ENCODE results near the gene USP16.
A peak's percentile ranks its signal among the peaks of the same experiment; 100 is the strongest.

Gene USP16

GRCh38 chr21:28992526-28993292 is 31.8 kb upstream of the USP16 start, which contains the start of gene LTN1:
Gene LTN1, minus strand, starts transcription at chr21:28992877. Its CDS starts 72 bp downstream, at chr21:28992805.
- CTCF ChIA-PET = no interaction called here
- TF ChIP-seq CTCF (conservative IDR thresholded peaks at IDR 0.05; ENCODE audit: low read depth) = no peak
- DNase-seq (ENCODE audit: low spot score) = peak; percentile 99
- POLR2A ChIA-PET (ENCODE audit: low non-redundant PET) = interaction anchor here (0.5 to 1.9 kb wide), 3 partner anchors 8 to 31 kb away, joined by 4 to 9 read pairs (median 5); no protein-coding TSS in a partner anchor
- H3K27ac ChIP-seq = peak within 1 kb of the TSS; percentile 90

GRCh38 chr21:28993293-28993629 is 31.2 kb upstream of the USP16 start:
- no peak for DNase-seq (ENCODE audit: low spot score)
- ChIA-PET CTCF (no interaction called here), POLR2A (ENCODE audit: low non-redundant PET) (interaction anchor here (0.5 to 1.9 kb wide), 3 partner anchors 8 to 31 kb away, joined by 4 to 9 read pairs (median 5); no protein-coding TSS in a partner anchor)
- H3K27ac ChIP-seq = peak overlapping the region; percentile 90
- no peak for TF ChIP-seq CTCF (conservative IDR thresholded peaks at IDR 0.05; ENCODE audit: low read depth)

GRCh38 chr21:29002442-29003144 is 21.9 kb upstream of the USP16 start:
- peak; percentile 94 for DNase-seq (ENCODE audit: low spot score)
- H3K27ac ChIP-seq = peak overlapping the region; percentile 91
- no peak for TF ChIP-seq CTCF (conservative IDR thresholded peaks at IDR 0.05; ENCODE audit: low read depth)
- POLR2A ChIA-PET (ENCODE audit: low non-redundant PET) = interaction anchor here (1.0 to 1.1 kb wide), 3 partner anchors 9 to 22 kb away, joined by 7 to 9 read pairs (median 8); partner anchors contain the start of genes LTN1, RWDD2B and USP16
- CTCF ChIA-PET = no interaction called here

- no peak for DNase-seq (ENCODE audit: low spot score)
- POLR2A ChIA-PET (ENCODE audit: low non-redundant PET) = interaction anchor here (1.1 kb wide), 1 partner anchor 13 kb away, joined by 3 read pairs; the partner anchor contains the start of gene RWDD2B
- no peak for TF ChIP-seq CTCF (conservative IDR thresholded peaks at IDR 0.05; ENCODE audit: low read depth)
- CTCF ChIA-PET = interaction anchor here (0.6 to 0.7 kb wide), 2 partner anchors 12 to 13 kb away, joined by 5 to 6 read pairs; no protein-coding TSS in a partner anchor
- no peak overlapping the region for H3K27ac ChIP-seq
Measured at GRCh38 chr21:29005696-29006095, 18.8 kb upstream of the USP16 start.

- no peak for TF ChIP-seq CTCF (conservative IDR thresholded peaks at IDR 0.05; ENCODE audit: low read depth)
- H3K27ac ChIP-seq = no peak overlapping the region
- no peak for DNase-seq (ENCODE audit: low spot score)
- CTCF ChIA-PET = no interaction called here
- POLR2A ChIA-PET (ENCODE audit: low non-redundant PET) = no interaction called here
Measured at GRCh38 chr21:29007135-29007534, 17.3 kb upstream of the USP16 start.

GRCh38 chr21:29007810-29008209 is 16.7 kb upstream of the USP16 start:
- CTCF ChIA-PET = no interaction called here
- no peak for TF ChIP-seq CTCF (conservative IDR thresholded peaks at IDR 0.05; ENCODE audit: low read depth)

More at GRCh38 chr21:29007810-29008209, 16.7 kb upstream of the USP16 start:
- DNase-seq (ENCODE audit: low spot score) = no peak
- no peak overlapping the region for H3K27ac ChIP-seq
- POLR2A ChIA-PET (ENCODE audit: low non-redundant PET) = no interaction called here

All from RWPE1 (cell line).